ENCODE data around the gene COL1A1. TPM values are rescaled to one million over a fixed set of nuclear protein-coding genes. Genes with fewer than 3 reads are reported as not detected.

Gene COL1A1
- total RNA-seq, 1 donor from 2014 or later = 14.8 TPM

DNA sequence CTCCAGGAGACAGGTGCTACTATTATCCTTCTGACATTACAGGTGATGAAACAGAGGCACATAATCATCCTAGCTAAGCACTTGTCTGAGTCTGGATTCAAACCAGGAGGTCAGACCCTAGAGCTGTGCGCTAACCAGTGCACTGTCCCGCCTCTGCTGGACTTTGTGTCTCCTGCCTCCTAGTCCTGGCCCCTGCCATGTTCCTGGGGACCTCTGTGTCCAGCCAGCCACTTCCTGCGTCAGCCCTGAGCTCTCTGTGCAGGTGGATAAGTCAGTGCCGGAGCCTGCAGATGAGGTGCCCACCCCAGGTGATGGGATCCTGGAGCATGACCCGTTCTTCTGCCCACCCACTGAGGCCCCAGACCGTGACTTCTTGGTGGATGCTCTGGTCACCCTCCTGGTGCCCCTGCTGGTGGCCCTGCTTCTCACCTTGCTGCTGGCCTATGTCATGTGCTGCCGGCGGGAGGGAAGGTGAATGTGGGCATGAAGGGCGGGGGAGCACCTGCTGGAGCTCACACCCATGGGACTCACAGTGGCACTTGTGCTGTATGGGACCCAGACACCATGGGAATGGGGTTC lies 31.5 kb downstream of the COL1A1 start:
- Mint-ChIP-seq H3K4me3 (no peak overlapping the region), H3K27me3 (ENCODE audit: low read depth) (no peaks in the 10 kb centered on the region), H3K27ac (ENCODE audit: unreplicated experiment) (no peak overlapping the region), H3K9me3 (no peaks in the 10 kb centered on the region), H3K36me3 (ENCODE audit: low read depth) (no peaks in the 10 kb centered on the region), H3K4me1 (peaks cover 22% of the 10 kb centered on the region)
- TF ChIP-seq, protein P1, sequence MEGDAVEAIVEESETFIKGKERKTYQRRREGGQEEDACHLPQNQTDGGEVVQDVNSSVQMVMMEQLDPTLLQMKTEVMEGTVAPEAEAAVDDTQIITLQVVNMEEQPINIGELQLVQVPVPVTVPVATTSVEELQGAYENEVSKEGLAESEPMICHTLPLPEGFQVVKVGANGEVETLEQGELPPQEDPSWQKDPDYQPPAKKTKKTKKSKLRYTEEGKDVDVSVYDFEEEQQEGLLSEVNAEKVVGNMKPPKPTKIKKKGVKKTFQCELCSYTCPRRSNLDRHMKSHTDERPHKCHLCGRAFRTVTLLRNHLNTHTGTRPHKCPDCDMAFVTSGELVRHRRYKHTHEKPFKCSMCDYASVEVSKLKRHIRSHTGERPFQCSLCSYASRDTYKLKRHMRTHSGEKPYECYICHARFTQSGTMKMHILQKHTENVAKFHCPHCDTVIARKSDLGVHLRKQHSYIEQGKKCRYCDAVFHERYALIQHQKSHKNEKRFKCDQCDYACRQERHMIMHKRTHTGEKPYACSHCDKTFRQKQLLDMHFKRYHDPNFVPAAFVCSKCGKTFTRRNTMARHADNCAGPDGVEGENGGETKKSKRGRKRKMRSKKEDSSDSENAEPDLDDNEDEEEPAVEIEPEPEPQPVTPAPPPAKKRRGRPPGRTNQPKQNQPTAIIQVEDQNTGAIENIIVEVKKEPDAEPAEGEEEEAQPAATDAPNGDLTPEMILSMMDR (conservative IDR thresholded peaks at IDR 0.05) = no peak
- DNase-seq (ENCODE audit: low read depth, low spot score) = no peak

DNA sequence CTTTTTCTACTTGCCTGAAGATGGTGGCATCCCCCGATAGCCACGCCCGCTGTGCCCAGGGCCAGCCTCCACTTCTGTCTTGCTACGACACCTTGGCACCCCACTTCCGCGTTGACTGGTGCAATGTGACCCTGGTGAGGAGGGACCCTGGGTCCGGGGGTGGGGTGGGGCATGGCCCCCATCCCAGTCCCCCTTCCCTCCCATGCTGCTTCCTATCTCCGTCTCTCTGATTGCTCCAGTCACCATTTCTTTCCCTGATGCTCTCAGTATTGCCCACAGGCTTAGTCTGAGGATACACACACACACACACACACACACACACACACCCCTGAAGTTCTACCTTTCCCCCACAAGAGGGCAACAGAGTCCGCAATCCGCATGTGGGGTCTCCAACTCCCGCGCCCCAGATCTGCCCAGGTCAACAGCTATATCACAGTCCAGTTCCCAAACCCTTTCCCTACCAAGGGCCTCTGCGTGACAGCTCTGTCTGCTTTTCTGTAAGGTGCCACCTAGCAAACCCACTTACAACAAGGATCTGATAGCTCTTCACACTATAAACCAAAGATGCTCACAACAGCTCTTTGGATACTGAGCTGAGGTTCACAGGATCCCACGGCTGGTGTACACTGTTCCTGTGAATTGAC lies 32.2 kb downstream of the COL1A1 start:
- Mint-ChIP-seq H3K27ac (ENCODE audit: unreplicated experiment) (no peak overlapping the region), H3K4me1 (peaks cover 22% of the 10 kb centered on the region), H3K9me3 (no peaks in the 10 kb centered on the region), H3K36me3 (ENCODE audit: low read depth) (no peaks in the 10 kb centered on the region), H3K27me3 (ENCODE audit: low read depth) (no peaks in the 10 kb centered on the region), H3K4me3 (no peak overlapping the region)
- TF ChIP-seq, protein P1 (conservative IDR thresholded peaks at IDR 0.05) = peak; percentile 70
- DNase-seq (ENCODE audit: low read depth, low spot score) = peak; percentile 63

DNA sequence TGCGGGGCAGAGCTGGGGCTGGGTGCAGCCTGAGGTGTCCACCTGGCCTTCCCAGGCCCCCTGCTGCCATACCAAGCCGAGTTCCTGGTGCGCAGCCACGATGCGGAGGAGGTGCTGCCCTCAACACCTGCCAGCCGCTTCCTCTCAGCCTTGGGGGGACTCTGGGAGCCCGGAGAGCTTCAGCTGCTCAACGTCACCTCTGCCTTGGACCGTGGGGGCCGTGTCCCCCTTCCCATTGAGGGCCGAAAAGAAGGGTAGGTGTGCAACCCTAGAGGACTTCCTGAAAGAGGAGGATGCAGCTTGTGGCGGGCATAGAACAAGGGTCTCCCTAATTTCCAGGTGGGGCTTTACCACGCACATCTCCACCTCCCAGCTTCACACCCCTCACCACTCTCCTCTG lies 33.1 kb downstream of the COL1A1 start:
- Mint-ChIP-seq H3K27ac (ENCODE audit: unreplicated experiment) (no peak overlapping the region), H3K4me3 (no peak overlapping the region), H3K27me3 (ENCODE audit: low read depth) (no peaks in the 10 kb centered on the region), H3K9me3 (no peaks in the 10 kb centered on the region), H3K36me3 (ENCODE audit: low read depth) (no peaks in the 10 kb centered on the region), H3K4me1 (peaks cover 23% of the 10 kb centered on the region)
- DNase-seq (ENCODE audit: low read depth, low spot score) = no peak
- TF ChIP-seq, protein P1 (conservative IDR thresholded peaks at IDR 0.05) = no peak

DNA sequence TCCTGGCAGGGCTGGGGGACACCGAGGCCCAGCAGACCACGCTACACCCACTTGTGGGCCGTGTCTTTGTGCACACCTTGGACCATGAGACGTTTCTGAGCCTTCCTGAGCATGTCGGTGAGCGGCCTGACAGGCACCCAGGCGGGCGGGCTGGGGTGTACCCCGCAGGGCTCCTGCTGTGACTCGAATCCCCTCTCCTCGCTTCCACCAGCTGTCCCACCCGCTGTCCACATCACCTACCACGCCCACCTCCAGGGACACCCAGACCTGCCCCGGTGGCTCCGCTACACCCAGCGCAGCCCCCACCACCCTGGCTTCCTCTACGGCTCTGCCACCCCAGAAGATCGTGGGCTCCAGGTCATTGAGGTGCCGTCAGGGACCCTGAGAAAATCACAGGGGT lies 34.1 kb downstream of the COL1A1 start:
- peaks cover 19% of the 10 kb centered on the region for H3K4me1 Mint-ChIP-seq
- H3K27me3 Mint-ChIP-seq (ENCODE audit: low read depth) = no peaks in the 10 kb centered on the region
- DNase-seq (ENCODE audit: low read depth, low spot score) = no peak
- TF ChIP-seq, protein P1 (conservative IDR thresholded peaks at IDR 0.05) = no peak
- no peak overlapping the region for H3K4me3 Mint-ChIP-seq
- no peaks in the 10 kb centered on the region for H3K36me3 Mint-ChIP-seq (ENCODE audit: low read depth)
- H3K9me3 Mint-ChIP-seq = no peaks in the 10 kb centered on the region
- no peak overlapping the region for H3K27ac Mint-ChIP-seq (ENCODE audit: unreplicated experiment)

DNA sequence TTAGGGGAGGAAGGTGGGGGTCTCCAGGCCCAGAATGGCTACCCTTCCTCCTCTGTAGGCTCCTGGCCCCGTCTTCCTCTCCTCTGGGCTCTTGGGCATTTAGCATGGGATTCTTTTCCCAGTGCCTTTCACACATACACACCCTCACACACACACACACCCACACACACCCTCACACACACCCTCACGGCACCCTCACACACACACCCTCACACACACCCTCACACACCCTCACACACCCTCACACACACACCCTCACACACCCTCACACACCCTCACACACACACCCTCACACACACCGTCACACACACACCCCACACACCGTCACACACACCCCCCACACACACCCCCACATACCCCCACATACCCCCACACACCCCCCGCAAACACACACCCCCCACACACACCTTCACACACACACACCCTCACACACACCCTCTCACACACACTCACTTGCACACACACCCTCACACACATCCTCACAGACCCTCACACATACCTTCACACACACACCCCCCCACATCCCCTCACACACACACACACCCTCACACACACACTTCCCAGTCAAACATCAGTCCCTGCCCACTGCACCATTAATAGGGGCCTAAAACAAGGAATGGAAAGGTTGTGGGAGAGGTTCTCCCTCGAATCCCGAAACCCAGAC lies 34.8 kb downstream of the COL1A1 start:
- Mint-ChIP-seq H3K36me3 (ENCODE audit: low read depth) (no peaks in the 10 kb centered on the region), H3K27me3 (ENCODE audit: low read depth) (no peaks in the 10 kb centered on the region), H3K27ac (ENCODE audit: unreplicated experiment) (peak overlapping the region; percentile 43), H3K4me3 (no peak overlapping the region), H3K4me1 (peaks cover 26% of the 10 kb centered on the region), H3K9me3 (no peaks in the 10 kb centered on the region)
- DNase-seq (ENCODE audit: low read depth, low spot score) = no peak
- TF ChIP-seq, protein P1 (conservative IDR thresholded peaks at IDR 0.05) = no peak
